ENCODE results near the gene NCOA7. TPM values are rescaled to one million over a fixed set of nuclear protein-coding genes. Genes with fewer than 3 reads are reported as not detected.
A peak's percentile ranks its signal among the peaks of the same experiment; 100 is the strongest.

Gene NCOA7
- total RNA-seq, 4 donors from 2014 or later = 11.1 to 28.4 (median 22.1) TPM

DNA sequence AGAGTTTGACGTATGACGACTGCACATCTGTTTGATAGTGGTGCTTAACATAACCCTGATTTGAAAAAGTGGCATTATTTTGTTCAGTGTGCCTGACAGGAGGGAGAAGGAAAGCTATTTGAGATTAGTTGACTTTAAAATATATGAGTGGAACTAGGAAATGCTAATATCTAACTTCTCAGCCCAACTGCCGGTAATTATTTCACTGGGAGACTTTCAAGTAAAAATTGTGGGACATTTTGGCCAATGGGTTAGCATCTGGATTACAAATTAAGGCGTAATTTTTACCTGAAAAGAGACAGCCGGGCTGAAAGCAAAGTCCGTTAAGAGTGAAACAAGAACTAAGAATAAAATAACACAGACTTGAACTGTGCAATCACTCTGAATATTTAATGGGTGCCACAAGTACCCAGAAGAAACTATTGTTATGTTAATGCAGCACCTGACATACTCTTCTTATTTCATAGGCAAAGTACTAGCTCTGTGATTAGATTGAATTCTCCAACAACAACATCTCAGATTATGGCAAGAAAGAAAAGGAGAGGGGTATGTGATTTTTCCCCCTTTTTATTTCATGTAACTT lies 39.3 kb upstream of the NCOA7 start:
- no peak overlapping the region for H3K27ac ChIP-seq
- no peaks in the 10 kb centered on the region for H3K9me3 ChIP-seq
- no peak for DNase-seq (ENCODE audit: low spot score in 2 of 2)
- TF ChIP-seq, protein P1, sequence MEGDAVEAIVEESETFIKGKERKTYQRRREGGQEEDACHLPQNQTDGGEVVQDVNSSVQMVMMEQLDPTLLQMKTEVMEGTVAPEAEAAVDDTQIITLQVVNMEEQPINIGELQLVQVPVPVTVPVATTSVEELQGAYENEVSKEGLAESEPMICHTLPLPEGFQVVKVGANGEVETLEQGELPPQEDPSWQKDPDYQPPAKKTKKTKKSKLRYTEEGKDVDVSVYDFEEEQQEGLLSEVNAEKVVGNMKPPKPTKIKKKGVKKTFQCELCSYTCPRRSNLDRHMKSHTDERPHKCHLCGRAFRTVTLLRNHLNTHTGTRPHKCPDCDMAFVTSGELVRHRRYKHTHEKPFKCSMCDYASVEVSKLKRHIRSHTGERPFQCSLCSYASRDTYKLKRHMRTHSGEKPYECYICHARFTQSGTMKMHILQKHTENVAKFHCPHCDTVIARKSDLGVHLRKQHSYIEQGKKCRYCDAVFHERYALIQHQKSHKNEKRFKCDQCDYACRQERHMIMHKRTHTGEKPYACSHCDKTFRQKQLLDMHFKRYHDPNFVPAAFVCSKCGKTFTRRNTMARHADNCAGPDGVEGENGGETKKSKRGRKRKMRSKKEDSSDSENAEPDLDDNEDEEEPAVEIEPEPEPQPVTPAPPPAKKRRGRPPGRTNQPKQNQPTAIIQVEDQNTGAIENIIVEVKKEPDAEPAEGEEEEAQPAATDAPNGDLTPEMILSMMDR (IDR thresholded peaks at IDR 0.05) = no peak
- TF ChIP-seq POLR2A (IDR thresholded peaks at IDR 0.05) = no peak
- no peak for TF ChIP-seq POLR2AphosphoS5 (IDR thresholded peaks at IDR 0.05)
- H3K4me3 ChIP-seq = peak overlapping the region; percentile 70
- 66% methylated on average over 6 of the region's 6 CpGs for WGBS
- H3K4me1 ChIP-seq = peaks cover 34% of the 10 kb centered on the region
- H3K27me3 ChIP-seq = peaks cover 70% of the 10 kb centered on the region
- no peaks in the 10 kb centered on the region for H3K36me3 ChIP-seq

DNA sequence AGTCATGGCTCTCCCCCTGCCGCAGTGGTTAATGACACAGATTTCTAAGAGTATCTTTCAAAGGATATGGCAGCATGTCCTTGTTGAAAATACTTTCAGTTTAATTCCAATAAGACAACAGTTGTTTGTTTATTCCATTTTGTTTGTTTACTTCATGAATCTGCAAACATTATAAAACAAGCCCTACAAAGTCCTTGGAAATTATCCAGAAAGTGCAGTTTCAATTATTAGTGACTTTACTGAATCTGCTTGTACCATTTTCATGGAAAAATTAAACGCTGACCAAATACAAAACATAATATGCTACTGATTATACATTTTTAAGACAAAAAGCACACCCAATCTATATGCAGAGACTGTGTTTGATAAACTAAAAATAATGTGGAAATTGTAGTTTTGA lies 38.0 kb upstream of the NCOA7 start:
- Histone ChIP-seq H3K4me3 (no peak overlapping the region), H3K27me3 (peaks cover 61% of the 10 kb centered on the region), H3K36me3 (no peaks in the 10 kb centered on the region), H3K4me1 (peaks cover 26% of the 10 kb centered on the region), H3K9me3 (no peaks in the 10 kb centered on the region), H3K27ac (no peak overlapping the region)
- WGBS = 83% methylated on average over 2 of the region's 2 CpGs
- no peak for TF ChIP-seq EP300 (IDR thresholded peaks at IDR 0.05)
- no peak for DNase-seq (ENCODE audit: low spot score in 2 of 2)

DNA sequence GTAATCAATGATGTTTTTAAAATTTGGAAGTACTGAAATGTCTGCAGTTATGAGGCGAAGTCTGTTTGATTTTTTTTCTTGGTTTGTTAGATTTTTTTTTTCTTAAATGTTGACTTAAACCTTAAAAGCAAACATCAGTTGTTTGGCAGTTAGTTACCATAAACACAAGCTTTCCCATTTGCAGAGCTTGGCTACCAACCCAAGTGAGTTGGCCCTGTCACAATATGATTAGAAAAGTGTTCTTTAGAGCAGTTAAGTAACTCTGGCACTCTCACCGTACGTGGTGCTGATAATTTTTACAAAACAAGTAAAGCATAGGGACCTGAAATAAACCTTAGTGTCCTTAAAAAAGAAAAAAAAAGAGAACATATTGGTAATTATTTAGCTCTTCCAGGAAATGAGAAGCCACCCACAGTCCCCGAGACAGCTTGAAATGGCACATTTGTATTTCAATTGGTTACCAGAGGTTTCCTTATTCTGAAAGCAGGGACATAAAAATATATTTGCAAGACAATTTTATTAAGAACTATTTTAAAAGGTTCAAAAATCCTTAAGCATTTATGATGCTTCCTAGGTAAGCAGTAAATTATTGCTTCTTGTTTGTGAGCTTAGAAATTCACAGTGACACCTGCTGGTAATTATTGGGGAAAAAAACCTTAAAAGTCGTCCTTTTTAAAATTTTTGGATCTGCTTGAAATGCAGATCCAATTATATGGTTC lies 37.4 kb upstream of the NCOA7 start:
- Histone ChIP-seq H3K4me3 (no peak overlapping the region), H3K27ac (no peak overlapping the region)
- WGBS = 42% methylated on average over 5 of the region's 5 CpGs

DNA sequence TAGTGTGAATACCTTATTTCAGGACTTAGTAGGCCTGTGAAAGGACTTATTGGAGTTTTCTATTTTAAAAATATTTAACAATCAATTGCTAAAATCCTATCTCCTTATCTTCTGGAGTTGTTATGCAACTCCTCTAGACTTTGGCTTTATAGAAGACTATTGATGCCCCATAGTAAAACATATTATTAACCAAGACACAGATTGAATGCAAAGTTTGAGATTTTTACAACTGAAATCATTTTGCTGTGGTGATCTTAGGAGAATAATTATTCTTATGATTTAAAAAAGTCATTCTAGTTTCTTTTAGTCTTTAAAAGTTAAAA lies 36.9 kb upstream of the NCOA7 start:
- Histone ChIP-seq H3K4me1 (peaks cover 15% of the 10 kb centered on the region), H3K4me3 (no peak overlapping the region), H3K9me3 (no peaks in the 10 kb centered on the region), H3K36me3 (no peaks in the 10 kb centered on the region), H3K27me3 (peaks cover 55% of the 10 kb centered on the region), H3K27ac (no peak overlapping the region)
- TF ChIP-seq POLR2A (IDR thresholded peaks at IDR 0.05) (no peak), EP300 (IDR thresholded peaks at IDR 0.05) (no peak), POLR2AphosphoS5 (IDR thresholded peaks at IDR 0.05) (no peak)
- TF ChIP-seq, protein P1 (IDR thresholded peaks at IDR 0.05) = no peak
- DNase-seq (ENCODE audit: low spot score in 2 of 2) = no peak

More for the DNA sequence above, 37.4 kb upstream of the NCOA7 start:
- Histone ChIP-seq H3K9me3 (no peaks in the 10 kb centered on the region), H3K4me1 (peaks cover 20% of the 10 kb centered on the region), H3K27me3 (peaks cover 55% of the 10 kb centered on the region), H3K36me3 (no peaks in the 10 kb centered on the region)
- no peak for DNase-seq (ENCODE audit: low spot score in 2 of 2)
- TF ChIP-seq, protein P1 (IDR thresholded peaks at IDR 0.05) = peak in 1 of 2 donors; percentile 17
- no peak for TF ChIP-seq EP300 (IDR thresholded peaks at IDR 0.05)

DNA sequence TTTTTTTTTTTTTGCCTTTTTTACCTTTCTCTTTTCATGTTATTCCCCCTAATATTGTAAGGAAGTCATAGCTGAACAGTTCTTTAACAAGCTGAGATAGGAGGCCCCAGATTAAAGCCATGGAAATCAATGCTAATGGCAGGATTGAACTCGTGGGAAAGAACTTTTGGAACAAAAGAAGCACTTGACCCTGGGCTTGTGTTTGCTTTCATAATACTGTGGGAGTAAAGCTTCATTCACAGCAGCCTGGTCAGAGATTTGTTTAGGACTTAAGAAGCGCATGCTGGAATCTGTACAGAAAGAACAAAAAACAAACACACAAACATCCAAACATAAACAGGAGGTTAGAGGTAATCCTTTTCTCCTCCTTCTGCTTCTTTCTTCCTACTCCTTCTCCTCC lies 36.2 kb upstream of the NCOA7 start:
- 71% methylated on average over 2 of the region's 2 CpGs for WGBS
- Histone ChIP-seq H3K4me3 (no peak overlapping the region), H3K4me1 (peaks cover 12% of the 10 kb centered on the region), H3K9me3 (no peaks in the 10 kb centered on the region), H3K27ac (no peak overlapping the region), H3K27me3 (peaks cover 60% of the 10 kb centered on the region), H3K36me3 (no peaks in the 10 kb centered on the region)
- TF ChIP-seq EP300 (IDR thresholded peaks at IDR 0.05) (no peak), POLR2AphosphoS5 (IDR thresholded peaks at IDR 0.05) (no peak), POLR2A (IDR thresholded peaks at IDR 0.05) (no peak)
- TF ChIP-seq, protein P1 (IDR thresholded peaks at IDR 0.05) = no peak
- DNase-seq (ENCODE audit: low spot score in 2 of 2) = no peak

All from suprapubic skin (tissue), 4 donors.